ENCODE data around the gene SRSF8. TPM values are rescaled to one million over a fixed set of nuclear protein-coding genes. Genes with fewer than 3 reads are reported as not detected.
"Not testable (repeated sequence)": the region's sequence is repeated elsewhere in the genome, so short reads cannot be mapped to it uniquely, and the experiment has no call there.

SRSF8 gene, protein sequence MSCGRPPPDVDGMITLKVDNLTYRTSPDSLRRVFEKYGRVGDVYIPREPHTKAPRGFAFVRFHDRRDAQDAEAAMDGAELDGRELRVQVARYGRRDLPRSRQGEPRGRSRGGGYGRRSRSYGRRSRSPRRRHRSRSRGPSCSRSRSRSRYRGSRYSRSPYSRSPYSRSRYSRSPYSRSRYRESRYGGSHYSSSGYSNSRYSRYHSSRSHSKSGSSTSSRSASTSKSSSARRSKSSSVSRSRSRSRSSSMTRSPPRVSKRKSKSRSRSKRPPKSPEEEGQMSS
- total RNA-seq (2021; ENCODE audit: unreplicated experiment): 31.0 TPM
- 18.1 and 28.2 TPM in 2 replicates for polyA plus RNA-seq (2012)
- Bru-seq, nascent RNA: percentile 95 among the genes with signal in this experiment
- BruChase-seq, experiment 1, labeled RNA remaining after a 6-hour chase: percentile 98 among the genes with signal in this experiment
- BruChase-seq, experiment 2, labeled RNA remaining after a 2-hour chase: percentile 98 among the genes with signal in this experiment
- long read RNA-seq, full-length matches to known transcripts: 75 of 77 reads
- long read RNA-seq, partial matches to known transcripts: 0 of 77 reads
- long read RNA-seq, other reads (novel, unspliced or antisense): 2 of 77 reads

DNA sequence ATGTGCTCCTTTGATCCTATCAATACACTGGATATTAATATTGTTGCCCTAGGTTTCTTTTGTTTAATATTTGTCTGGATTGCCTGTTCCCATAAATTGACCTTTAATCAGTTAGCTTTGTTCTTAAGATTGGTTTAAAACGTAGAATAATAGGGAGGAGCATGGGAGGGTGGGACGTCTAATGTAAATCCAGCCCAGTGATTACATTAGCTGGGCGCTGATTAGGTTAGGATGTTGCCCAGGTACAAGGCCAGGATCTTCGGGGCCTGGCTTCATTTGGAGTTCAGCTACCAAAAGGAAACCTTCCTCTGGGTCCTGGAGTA, at the start of gene SRSF8:
SRSF8 (plus strand) TSS at position 204 of the 323 bp plus-strand sequence. CDS start 308 bp downstream, outside the sequence.
- Histone ChIP-seq H3K27me3 (ENCODE audit: insufficient read depth, low read length) (no peaks in the 10 kb centered on the region), H3K4me3 (replicated peaks in 1 of 2; ENCODE audit: low read depth in 1 of 2, low read length in 2 of 2) (peak within 1 kb of the TSS; percentile 69 to 84), H3K9ac (ENCODE audit: low read length) (peak within 1 kb of the TSS; percentile 79), H3K36me3 (ENCODE audit: control insufficient read depth in 1 of 2, insufficient read depth in 2 of 2, low read length in 2 of 2) (no peaks in the 10 kb centered on the region), H3K27ac (ENCODE audit: low read depth, low read length) (peak within 1 kb of the TSS; percentile 96), H3K4me2 (ENCODE audit: low read length) (peak within 1 kb of the TSS; percentile 79), H2AFZ (ENCODE audit: low read depth, low read length, poor library complexity, severe bottlenecking) (peak within 1 kb of the TSS; percentile 59), H3K9me3 (ENCODE audit: control insufficient read depth in 1 of 2, insufficient read depth in 1 of 2, low read depth in 1 of 2, low read length in 2 of 2) (no peaks in the 10 kb centered on the region), H3K9me2 (ENCODE audit: insufficient read depth) (no peaks in the 10 kb centered on the region), H4K20me1 (ENCODE audit: insufficient read depth) (no peaks in the 10 kb centered on the region), H3K79me2 (ENCODE audit: insufficient read depth, low read length) (peaks cover 26% of the 10 kb centered on the region), H3K4me1 (ENCODE audit: control insufficient read depth in 1 of 2, insufficient read depth in 2 of 2, low read length in 2 of 2) (peaks cover 14 to 16% of the 10 kb centered on the region in 2 experiments)
- ChIA-PET POLR2A (interaction anchor here (0.6 to 3.1 kb wide), 19 partner anchors 8 to 724 kb away, joined by 3 to 36 read pairs (median 4); partner anchors contain the start of genes CEP57, CWC15, ENDOD1 and KDM4D), RAD21 (ENCODE audit: low non-redundant PET in 1 of 2, low total read pairs in 2 of 2, uncharacterized antibody in 2 of 2, unreplicated experiment in 2 of 2) (interaction anchor here in 1 of 2 experiments (1.0 to 1.2 kb wide), 2 partner anchors 42 to 93 kb away, joined by 3 read pairs; partner anchors contain the start of genes CWC15 and KDM4D), CTCF (interaction anchor here (0.8 to 3.4 kb wide), 10 partner anchors 10 to 93 kb away, joined by 3 to 23 read pairs (median 3); partner anchors contain the start of genes CWC15, ENDOD1 and KDM4D)
- BruUV-seq (replicated peaks): no TSS peak
- TF ChIP-seq POLR2AphosphoS5 (IDR thresholded peaks at IDR 0.05; ENCODE audit: low read depth, low read length) (0 out of 2 replicates have a peak, but pooled peaks have one; percentile 90), CBX3 (IDR thresholded peaks at IDR 0.05; ENCODE audit: low read depth) (no peak), EGR1 (IDR thresholded peaks at IDR 0.05; ENCODE audit: low read depth) (peak; percentile 0; the same call in 1 of the 2 replicates), ELF1 (IDR thresholded peaks at IDR 0.05; ENCODE audit: borderline replicate concordance, low read depth) (0 out of 2 replicates have a peak, but pooled peaks have one; percentile 13), SP1 (IDR thresholded peaks at IDR 0.05; ENCODE audit: low read depth) (peak; percentile 33), POLR2A (IDR thresholded peaks at IDR 0.05; ENCODE audit: borderline replicate concordance, extremely low read depth, insufficient read depth, insufficient read length) (no peak), CEBPB (IDR thresholded peaks at IDR 0.05; ENCODE audit: low read depth) (no peak; the same call in none of the 2 replicates), JUND (IDR thresholded peaks at IDR 0.05) (0 out of 2 replicates have a peak, but pooled peaks have one; percentile 8)
- intact Hi-C loops (cut with micrococcal nuclease): loop anchor here (5.0 kb wide), 4 partner anchors 41 to 1361 kb away; partner anchors contain the start of gene FAM76B
- DNase-seq (ENCODE audit: low read depth, low spot score) (peak; percentile 71), ATAC-seq (peak; percentile 68)

DNA sequence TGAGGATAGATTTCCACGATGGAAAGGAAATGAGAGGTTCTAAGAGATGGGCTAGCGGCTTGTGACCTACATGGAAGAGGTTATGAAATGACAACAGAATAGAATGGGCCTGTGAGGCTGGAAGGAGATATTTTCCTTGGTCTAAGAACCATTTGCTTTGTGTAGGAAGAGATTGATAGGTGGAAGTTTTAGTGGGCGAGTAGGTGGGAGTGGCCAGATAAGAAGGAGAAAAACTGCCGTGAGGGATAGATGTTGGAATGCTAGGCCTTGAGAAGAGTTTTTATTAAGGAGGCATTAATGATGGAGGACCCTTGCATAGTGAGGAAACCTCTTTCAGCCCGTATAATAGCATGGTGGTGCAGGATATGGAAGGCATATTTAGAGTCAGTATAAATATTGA, 45.3 kb upstream of the SRSF8 start:
- H3K4me2 ChIP-seq (ENCODE audit: low read length); H3K4me1 ChIP-seq (ENCODE audit: control insufficient read depth in 1 of 2, insufficient read depth in 2 of 2, low read length in 2 of 2); H3K9ac ChIP-seq (ENCODE audit: low read length); intact Hi-C loops (cut with micrococcal nuclease); H3K9me2 ChIP-seq (ENCODE audit: insufficient read depth); H3K27ac ChIP-seq (ENCODE audit: low read depth, low read length); H3K27me3 ChIP-seq (ENCODE audit: insufficient read depth, low read length); H2AFZ ChIP-seq (ENCODE audit: low read depth, low read length, poor library complexity, severe bottlenecking); DNase-seq (ENCODE audit: low read depth, low spot score); H3K4me3 ChIP-seq (replicated peaks in 1 of 2; ENCODE audit: low read depth in 1 of 2, low read length in 2 of 2); H3K79me2 ChIP-seq (ENCODE audit: insufficient read depth, low read length); ATAC-seq; H3K36me3 ChIP-seq (ENCODE audit: control insufficient read depth in 1 of 2, insufficient read depth in 2 of 2, low read length in 2 of 2); CTCF ChIA-PET; H3K9me3 ChIP-seq (ENCODE audit: control insufficient read depth in 1 of 2, insufficient read depth in 1 of 2, low read depth in 1 of 2, low read length in 2 of 2); RAD21 ChIA-PET (ENCODE audit: low non-redundant PET in 1 of 2, low total read pairs in 2 of 2, uncharacterized antibody in 2 of 2, unreplicated experiment in 2 of 2); H4K20me1 ChIP-seq (ENCODE audit: insufficient read depth); POLR2A ChIA-PET; BruUV-seq (replicated peaks): not testable (repeated sequence)
